NCI-H510A (cell line): ENCODE results near the gene SMC3.

Experiments
- DNase-seq: peaks from one replicate; lab custom pipeline; 2025; lab: John Stamatoyannopoulos, UW

The SMC3 gene

DNA sequence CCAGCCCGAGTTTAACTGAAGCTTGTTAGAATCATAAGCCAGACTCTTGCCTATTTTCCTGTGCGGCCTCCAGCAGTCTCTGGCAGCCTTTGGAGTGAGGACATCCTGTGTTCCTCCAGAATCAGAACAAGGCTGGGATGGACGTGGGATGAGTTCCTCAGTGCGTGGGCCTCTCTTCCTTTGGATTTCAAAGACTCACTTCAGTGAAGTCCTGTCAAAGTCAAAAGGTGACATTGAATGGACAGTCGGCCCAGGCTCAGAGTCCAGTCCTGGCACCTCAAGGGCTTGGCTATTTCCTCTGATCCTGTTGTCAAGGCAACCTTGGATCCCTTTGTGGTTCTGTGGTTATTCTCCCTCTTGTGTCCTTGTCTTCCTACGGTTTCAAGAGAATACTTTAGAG is 21.4 kb upstream of the SMC3 start:
- DNase-seq = no peak

DNA sequence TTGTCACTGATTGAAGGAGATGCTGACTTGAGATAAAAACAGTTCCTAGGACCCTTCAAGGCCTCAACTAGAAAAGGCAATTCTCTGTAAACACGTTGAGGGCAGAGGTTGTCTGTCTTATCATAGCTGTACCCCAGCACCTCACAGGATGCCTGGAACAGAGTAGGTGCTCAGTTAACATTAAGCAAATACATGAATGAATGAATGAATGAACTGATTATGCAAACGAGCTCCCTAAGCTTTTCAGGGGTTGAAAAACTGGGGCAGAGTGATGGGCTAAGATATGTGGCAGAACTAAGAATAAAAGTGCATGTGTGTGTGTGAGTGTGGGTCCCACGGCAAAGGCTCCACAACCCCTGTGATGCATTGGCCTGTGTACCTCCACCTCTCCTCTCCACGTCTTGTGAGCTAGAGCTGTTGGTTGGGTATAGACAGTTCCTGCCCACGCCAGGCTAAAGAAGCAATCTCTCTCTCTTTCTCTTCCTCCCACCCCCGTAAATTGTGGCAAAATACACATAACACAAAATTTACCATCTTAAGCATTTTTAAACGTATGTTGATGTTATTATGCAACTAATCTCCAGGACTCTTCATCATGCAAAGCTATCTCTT is 20.9 kb upstream of the SMC3 start:
- DNase-seq = no peak

DNA sequence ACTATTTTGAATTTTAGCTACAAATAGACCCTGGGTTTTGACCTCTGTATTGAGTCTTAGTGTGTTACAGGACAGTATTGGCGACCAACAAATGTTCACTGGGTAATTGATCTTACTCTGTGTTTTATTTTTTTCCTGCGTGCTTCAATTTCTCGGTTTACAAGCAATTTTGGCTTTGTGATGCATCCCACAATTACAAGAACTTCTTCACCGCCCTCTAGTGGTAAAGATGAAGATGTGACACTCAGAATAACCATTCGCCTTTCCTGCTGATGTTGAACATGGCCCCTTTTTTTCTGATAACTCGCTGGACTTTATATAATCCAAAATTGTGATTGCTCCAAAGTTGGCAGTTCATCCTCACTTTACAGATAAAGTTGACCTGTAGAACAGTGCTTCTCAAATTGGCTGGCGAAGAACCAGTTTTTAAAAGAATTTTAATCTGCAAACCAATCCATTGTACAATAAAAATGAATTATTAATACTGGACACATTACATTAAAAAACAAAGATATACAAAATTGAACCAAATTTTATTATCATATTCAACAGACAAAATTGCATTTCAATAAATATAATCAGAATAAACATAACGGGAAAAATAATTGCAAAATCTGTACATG is 20.2 kb upstream of the SMC3 start:
- DNase-seq = no peak

DNA sequence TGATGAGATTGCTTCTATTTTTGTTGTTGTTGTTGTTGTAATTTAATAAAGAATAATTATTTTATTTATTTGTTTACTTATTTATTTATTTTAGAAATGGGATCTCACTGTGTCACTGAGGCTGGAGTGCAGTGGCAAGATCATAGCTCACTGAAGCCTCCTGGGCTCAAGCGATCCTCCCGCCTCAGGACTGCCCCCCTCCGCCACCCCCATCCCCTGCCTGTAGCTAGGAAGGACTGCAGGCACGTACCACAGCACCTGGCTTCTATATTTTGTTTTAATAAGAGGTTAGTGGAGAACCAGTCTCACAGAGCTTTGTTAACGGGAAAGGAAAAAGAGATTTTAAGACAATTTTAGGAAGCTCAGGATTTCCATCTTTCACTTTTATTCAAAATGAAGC is 19.5 kb upstream of the SMC3 start:
- no peak for DNase-seq

DNA sequence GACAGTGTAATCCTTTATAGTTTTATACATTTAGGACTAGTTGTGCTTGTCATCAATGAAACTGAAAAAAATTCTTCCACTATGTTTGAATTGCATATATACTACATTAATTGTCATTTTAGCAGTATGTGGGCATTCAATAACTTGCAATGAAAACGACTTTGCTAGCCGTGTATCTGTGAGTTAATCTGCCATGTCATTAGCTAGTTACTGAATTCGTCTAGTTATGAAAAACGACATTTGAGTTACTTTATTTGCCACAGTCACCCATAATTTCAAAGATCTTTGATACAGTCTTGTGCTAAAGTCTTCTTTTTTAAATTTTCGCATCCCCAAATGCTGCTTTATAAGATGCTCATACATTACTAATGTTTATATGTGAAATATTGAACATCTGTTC is 18.3 kb upstream of the SMC3 start:
- no peak for DNase-seq

DNA sequence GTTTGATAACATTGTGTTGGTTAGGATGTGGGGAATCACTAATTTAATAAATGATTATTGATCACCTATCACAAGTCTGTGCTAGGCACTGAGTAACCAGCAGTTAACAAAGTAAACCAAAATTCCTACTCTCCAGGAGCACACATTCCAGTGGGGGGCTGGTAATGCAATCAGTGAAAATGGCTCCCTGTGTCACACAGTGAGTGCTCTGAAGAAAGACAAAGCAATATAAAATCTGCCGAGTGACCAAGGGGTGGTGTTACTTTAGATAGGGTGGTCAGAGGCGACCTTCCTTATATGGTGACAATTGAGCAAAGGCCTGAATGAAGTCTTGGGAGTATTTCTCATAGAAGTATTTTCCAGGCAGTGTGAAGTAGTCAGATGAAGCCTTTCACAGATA is 13.6 kb upstream of the SMC3 start:
- DNase-seq = no peak

DNA sequence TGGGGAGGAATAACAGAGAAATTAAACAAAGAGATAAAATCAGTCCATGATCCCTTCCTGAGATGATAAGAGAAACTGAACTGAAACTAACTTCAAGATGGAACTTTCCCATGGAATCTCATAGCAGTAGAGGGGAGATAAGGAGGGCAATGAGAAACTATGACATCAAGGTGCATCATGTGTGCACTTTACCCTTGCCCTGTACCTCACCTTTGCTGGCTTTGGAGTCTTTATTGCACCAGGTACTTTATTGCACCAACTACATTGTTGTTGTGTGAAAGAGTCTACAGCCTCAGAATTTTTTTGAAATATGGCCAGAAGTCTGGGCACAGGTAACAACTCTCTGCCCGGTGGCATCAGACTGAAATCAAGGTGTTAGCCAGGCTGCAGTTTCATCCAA is 11.2 kb upstream of the SMC3 start:
- no peak for DNase-seq

DNA sequence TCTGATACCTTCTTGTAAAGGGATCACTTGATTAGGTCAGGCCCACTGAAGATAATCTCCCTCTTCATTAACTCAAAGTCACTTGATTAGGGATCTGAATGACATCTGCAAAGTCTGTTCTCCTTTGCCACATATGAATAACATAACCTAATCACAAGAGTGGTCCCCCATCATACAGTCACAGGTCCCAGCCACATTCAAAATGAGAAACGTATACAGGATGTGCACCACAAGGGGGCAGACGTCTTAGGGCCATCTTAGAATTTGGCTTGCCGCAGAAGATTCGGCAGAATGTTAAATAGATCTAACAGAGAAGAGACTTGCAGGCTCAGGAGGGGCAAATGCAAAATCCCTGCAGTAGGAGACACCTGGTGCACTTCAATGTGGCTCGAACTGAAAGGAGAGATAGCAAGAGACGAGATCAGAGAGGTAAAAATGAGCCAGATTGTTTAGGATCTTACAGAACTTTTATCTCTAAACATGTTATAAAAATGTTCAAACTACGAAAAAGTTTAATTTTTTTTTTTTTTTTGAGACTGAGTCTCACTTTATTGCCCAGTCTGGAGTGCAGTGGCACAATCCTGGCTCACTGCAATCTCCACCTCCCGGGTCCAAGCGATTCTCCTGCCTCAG is 10.4 kb upstream of the SMC3 start:
- no peak for DNase-seq

DNA sequence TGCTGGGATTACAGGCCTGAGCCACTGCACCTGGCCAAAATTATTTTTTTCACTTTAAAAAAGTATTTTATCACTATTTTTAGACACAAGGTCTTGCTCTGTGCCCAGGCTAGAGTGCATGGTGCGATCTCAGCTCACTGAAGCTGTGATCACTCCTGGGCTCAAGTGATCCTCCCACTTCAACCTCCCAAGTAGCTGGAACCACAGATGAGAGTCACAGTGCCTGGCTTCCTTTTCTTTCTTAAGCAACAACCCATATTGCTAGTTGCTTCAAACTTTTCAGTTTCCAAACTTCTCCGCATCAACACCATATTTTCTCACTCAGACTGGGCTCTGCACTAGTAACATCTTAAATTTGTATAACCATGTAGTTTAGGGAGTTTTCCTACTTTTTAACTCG is 9.5 kb upstream of the SMC3 start:
- no peak for DNase-seq

DNA sequence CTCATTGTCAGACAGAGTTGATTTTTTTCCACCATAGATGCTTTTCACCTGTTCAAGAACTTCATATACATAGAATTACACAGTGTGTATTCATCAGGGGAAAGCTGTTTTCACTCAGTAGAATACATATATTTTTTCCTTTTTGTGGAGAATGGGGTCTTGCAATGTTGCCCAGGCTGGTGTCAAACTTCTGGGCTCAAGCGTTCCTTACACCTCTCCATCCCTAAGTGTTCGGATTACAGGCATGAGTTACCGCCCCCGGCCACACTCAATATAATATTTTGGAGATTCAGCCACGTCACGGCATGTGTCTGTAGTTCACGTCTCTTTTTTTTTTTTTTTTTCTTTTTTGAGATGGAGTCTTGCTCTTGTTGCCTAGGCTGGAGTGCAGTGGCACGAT is 7.5 kb upstream of the SMC3 start:
- no peak for DNase-seq

DNA sequence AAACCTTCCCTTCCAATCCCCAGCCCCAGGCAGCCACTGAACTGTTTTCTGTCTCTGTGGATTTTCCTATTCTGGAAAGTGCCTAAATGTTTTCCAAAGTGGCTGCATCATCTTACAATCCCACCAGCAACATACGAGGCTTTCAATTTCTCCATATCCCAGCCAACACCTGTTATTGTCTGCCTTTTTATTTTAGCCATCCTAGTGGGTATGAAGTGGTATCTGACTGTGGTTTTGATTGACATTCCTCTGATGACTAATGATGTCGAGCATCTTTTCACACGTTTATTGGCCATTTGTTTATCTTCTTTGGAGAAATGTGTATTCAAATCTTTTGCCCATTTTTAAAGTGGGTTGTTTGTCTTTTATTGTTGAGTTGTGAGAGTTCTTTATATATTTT is 6.2 kb upstream of the SMC3 start:
- DNase-seq = no peak

DNA sequence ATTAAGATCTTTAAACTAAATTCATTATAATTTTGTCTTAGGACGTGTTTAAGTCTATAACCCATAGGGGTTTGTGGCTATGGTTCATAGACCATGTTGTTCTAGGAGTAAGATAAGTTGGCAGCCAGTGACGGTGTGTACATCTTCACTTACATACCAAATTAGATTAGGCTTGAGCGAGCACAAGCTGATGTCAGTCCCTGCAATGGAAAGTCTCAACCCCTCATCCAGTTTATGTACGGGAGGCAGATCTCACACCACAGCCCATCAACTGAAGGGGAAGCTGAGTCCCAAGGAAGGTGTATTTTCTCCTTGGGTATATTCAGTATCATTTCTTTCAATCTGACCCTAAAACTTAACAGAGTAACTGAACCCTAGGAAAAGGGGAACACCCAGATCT is 5.1 kb upstream of the SMC3 start:
- no peak for DNase-seq

DNA sequence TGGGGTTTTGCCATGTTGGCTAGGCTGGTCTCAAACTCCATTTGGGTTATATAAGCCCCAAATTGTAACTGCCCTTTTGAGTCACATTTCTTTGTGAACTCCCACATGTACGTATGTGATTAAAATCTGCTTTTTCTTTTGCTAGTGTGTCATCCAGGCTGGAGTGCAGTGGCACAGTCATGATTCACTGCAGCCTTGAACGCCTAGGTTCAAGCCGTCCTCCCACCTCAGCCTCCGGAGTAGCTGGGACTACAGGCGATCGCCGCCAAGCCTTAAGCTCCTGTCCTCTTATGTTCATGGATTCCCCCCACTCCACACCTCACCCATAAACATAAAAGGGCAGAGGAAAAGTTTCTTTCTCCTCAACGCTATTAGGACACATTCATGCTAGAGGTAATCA is 4.4 kb upstream of the SMC3 start:
- DNase-seq = no peak

DNA sequence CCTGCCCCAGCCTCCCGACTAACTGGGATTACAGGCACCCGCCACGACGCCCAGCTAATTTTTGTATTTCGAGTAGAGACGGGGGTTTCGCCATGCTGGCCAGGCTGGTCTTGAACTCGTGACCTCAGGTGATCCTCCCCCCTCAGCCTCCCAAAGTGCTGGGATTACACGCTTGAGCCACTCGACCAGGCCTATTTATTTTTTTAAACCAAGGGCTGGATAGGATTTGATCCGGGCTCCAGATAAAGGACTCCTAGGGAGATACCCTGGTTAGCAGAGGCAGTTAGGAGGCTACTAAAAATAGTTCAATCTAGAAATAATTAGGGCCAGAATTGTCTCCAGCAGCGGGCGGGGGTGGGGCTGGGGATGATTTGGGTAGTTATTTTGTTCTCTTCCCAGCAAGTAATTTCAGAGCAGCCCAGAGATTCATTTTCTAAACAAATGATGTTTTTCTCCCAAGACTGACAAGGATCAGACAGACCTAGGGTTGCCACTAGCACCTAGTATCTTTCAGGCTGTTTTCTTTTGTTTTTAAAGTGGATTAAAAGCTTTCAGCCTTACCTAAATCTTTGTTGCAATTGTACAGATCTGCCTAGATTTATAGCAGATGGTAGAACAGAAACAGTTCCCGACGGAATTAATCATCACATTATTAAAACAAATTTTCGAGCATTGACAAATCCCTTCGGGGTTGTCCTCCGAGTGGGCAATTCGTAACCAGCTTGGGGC is 859 bp upstream of the SMC3 start:
- no peak for DNase-seq

DNA sequence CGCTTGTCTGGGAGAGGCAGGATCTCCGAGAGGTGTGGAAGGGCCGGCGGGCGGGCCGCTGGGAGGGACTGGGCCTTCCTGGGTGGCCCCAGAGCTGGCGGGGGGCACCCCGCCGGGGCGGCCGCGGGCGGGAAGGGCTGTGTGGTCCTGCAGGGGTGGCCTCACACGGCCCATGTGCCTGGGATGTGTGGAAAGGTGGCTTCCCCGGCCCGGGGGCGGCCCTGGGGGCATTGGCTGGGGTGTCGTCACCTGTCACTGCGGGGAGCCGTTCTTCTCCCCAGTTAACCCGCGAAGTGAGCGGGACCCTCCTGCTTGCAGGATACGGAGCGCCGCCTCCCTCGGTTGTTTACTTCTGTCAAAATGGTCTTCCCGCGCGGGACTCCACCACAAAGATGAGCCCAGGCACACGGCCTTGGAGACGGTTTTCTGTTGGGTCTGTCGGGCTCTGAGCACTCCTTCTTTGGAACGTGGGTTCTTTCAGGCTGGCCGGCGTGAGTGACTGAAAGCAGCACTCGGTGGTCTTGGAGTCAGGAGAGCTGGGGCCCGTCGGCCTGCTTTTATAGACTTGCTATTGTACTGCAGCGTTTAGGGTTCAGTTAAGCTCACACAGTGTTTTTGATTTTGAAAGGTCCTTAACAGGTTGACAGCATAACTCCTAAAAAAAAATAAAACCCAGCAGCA is 700 bp downstream of the SMC3 start:
- no peak for DNase-seq

DNA sequence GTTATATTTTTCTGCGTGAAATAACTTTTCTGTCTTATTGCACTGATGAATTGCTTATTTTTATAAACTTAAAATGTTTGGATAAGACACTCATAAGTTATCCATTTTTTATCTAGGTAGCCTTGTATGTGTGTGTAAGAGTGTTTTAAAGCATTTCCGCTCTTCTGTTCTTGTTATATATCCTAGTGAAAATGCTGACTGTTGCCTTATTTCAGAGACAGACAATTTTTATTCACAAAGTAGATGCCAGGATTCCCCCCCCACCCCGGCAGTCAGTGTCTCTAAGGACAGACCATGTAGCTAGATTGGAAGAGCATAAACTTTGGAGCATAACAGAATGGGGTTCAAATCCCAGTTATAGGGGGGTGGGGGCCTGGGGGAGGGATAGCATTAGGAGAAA is 1.6 kb downstream of the SMC3 start:
- DNase-seq = no peak

DNA sequence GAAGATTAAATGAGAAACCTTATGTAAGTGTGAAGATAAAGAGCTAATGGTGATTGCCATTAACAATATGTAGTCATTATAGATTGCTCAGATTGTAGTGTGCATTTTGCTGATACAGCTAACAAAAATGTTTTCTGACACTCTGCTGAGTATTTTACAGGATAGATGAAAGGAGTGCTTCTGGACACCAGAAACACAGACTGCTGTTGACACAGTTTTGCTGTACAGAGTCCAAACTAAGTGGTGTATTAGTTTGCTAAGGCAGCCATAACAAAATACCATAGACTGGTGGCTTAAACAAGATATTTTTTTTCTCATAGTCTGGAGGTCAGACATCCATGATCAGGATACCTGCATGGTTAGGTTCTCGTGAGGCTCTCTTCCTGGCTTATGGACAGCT is 2.2 kb downstream of the SMC3 start:
- no peak for DNase-seq

DNA sequence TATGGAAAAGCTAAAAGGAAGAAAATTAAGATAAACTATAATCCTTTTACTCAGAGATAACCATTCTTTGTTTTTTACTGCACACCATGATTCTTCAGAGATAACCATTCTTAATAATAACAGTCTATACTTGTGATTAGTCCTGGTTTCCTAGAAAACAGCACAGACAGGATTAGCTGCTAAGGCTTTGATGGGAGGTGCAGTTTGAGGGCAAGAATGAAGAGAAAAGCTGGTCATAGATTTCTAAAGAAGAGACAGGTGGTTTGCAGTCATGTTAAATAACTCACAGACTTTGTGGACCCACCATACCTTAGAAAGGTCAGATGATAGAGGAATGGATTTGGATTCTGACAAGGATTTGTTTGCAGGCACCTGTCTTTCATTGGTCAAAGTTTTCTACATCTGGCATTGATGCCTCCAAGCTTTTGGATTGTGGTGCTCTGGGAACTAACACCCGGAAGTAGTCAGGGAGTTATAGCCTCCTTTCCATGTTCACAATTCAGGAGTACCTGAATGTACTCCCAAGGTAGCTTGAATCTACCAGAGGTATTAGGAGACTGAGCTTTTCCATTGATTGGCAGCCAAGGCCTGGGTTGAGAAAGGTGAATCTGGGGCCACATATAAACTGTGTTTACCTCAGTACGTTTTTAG is 3.7 kb downstream of the SMC3 start:
- no peak for DNase-seq

DNA sequence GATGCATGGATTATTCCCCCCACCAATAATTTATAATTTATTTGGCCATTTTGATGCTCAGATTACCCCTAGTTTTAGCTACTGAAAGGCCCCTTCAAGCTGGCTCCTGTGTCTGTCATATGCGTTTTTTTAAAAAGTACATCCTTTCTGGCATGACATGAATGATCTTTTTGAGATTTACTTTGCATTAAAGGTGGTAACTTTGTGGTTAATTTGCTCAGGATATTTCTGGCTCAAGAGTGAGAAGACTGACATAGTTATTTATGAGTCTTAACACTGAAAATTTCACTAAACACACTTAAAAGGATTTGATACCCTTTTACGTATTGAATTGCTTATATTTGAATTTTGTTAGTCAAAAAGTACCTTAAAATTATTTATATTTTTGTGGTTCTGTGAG is 5.4 kb downstream of the SMC3 start:
- no peak for DNase-seq

DNA sequence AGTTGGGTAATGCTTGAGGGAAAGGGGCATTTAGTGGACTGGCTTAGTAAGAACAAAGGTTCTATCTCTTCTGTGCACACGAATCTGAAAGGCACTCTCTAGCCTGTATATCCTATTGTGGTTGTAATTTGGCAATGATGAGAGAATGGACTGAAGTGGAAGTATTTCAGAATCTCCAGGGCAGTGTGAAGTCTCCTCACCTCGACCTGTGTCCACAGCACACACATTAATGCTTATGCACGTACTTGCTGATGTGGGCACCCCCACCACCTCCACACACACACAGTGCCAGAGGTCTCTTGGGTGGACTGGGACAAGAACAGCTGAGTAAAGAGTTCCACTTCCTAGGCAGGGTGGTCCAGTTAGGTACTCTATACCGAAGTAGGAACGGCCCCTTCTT is 6.9 kb downstream of the SMC3 start:
- no peak for DNase-seq

DNA sequence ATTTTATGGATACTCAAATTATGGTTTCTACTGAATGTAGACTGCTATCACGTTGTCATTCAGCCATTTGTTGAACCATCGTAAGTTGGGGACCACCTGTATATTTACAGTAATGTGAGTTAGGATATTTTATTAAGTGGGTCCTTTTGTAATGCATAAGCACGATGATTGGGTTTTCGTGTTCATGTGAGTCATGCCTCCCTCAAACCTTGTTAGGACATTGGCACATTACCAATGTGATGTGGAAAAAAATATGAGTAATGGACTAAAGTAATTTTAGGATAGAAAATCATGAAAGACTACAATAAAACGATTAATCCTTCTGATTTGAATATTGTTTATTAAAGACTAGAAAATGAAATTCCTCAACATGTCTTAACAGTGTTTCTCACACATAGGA is 8.7 kb downstream of the SMC3 start:
- DNase-seq = no peak

DNA sequence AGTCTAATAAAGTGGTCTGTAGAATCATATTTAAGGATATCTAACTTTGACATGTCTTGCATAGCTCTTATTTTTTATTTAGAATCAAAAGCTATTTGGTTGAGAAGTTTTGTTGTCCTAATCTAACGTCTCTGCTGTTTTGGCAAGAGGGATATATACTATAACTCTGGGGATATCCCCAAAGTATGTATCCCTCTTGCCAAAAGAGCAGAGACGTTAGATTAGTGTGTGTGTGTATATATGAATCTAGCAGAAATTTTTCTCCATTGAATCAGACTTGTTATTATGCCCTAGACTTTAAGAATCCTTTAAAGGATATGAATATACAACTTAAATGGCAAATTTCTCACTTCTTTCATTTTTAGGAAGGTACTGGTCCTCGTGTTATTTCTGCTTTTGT is 9.6 kb downstream of the SMC3 start:
- no peak for DNase-seq
